CD4-positive, alpha-beta T cell treated with Interleukin-10 for 1 hour (primary cell): ENCODE results near the gene GPS1.

ENCODE experiments used
- DNase-seq: peaks from one replicate; pipeline ENCODE4 v3.0.0-alpha.2; 2020

Gene GPS1

GRCh38 chr17:82015311-82015971, 36.3 kb upstream of the GPS1 start:
- no peak for DNase-seq

GRCh38 chr17:82016061-82016874, 35.4 kb upstream of the GPS1 start:
- DNase-seq = no peak

- DNase-seq = no peak
These were observed 34.7 kb upstream of the GPS1 start for GRCh38 chr17:82016875-82017459.

GRCh38 chr17:82017612-82018151, 34.0 kb upstream of the GPS1 start:
- no peak for DNase-seq

- DNase-seq = no peak
These were observed 33.3 kb upstream of the GPS1 start for GRCh38 chr17:82018152-82018988.

- no peak for DNase-seq
These were observed 32.6 kb upstream of the GPS1 start for GRCh38 chr17:82018989-82019689.

- DNase-seq = peak; percentile 58
These were observed 31.8 kb upstream of the GPS1 start for GRCh38 chr17:82019690-82020571.

- DNase-seq = no peak
These were observed 31.1 kb upstream of the GPS1 start for GRCh38 chr17:82020572-82021106.

GRCh38 chr17:82021107-82021899, 30.4 kb upstream of the GPS1 start:
- peak; percentile 66 for DNase-seq

- DNase-seq = no peak
These were observed 29.8 kb upstream of the GPS1 start for GRCh38 chr17:82021900-82022309.

GRCh38 chr17:82022310-82022980, 29.3 kb upstream of the GPS1 start, which contains the start of gene CENPX:
TSS of gene CENPX (minus strand) at chr17:82022878. CDS start at chr17:82022861, 17 bp downstream.
- DNase-seq = no peak

GRCh38 chr17:82022981-82023446, 28.7 kb upstream of the GPS1 start, which contains the start of gene LRRC45:
TSS of gene LRRC45 (plus strand) at chr17:82023305. CDS start at chr17:82023644, 339 bp downstream.
- DNase-seq = peak; percentile 100

GRCh38 chr17:82023447-82024241, 28.1 kb upstream of the GPS1 start:
- no peak for DNase-seq

GRCh38 chr17:82024859-82025258, 26.8 kb upstream of the GPS1 start:
- DNase-seq = no peak

- DNase-seq = no peak
These were observed 26.1 kb upstream of the GPS1 start for GRCh38 chr17:82025401-82026107.

GRCh38 chr17:82028246-82028645, 23.5 kb upstream of the GPS1 start:
- no peak for DNase-seq

- DNase-seq = no peak
These were observed 22.7 kb upstream of the GPS1 start for GRCh38 chr17:82028966-82029365.
